ENCODE results near the gene CES1. TPM values are rescaled to one million over a fixed set of nuclear protein-coding genes. Genes with fewer than 3 reads are reported as not detected.
"Not testable (repeated sequence)": the region's sequence is repeated elsewhere in the genome, so short reads cannot be mapped to it uniquely, and the experiment has no call there.

CES1 gene
- total and polyA plus RNA-seq, 2 donors (not counting 1 experiment from before 2014, with no cell fraction given) = 15.0 to 41.6 TPM

DNA sequence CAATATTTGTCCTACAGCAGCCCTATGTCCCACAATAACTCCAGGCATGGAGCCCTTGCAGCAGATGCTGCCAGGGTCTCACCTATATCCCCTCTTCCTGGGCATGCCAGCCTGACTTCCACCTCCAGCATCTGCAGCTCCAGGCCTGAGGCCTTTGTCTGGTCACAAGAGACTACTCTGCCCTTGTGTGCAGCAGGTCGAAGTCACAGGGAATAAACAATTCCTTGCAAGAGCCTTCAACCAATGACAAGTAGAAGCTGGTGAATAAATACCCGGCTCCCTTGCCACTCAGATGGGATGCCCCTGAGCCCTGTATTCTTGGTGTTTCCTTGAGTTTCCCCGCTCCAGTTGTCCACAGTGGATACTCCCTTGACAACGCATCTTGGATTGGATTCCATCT lies 23.0 kb downstream of the CES1 start:
- no peaks in the 10 kb centered on the region for H4K20me1 ChIP-seq (ENCODE audit: control insufficient read depth, extremely low read depth, insufficient read depth, low read length)
- no peak overlapping the region for H3K4me3 ChIP-seq (replicated peaks in 1 of 4; ENCODE audit: control extremely low read depth in 1 of 4, insufficient read depth in 1 of 4, low read depth in 3 of 4, low read length in 4 of 4)
- H3K9ac ChIP-seq (ENCODE audit: insufficient read depth, low read length) = no peak overlapping the region
- TF ChIP-seq EZH2 (IDR thresholded peaks at IDR 0.05; ENCODE audit: low read length, missing control alignments) = no peak
- H3K9me3 ChIP-seq (ENCODE audit: control insufficient read depth, insufficient read depth, low read depth, low read length) = no peaks in the 10 kb centered on the region
- H3K27ac ChIP-seq (ENCODE audit: insufficient read depth, low read length) = no peak overlapping the region
- H3K36me3 ChIP-seq (ENCODE audit: control insufficient read depth, insufficient read depth, low read length) = no peaks in the 10 kb centered on the region
- H2AFZ ChIP-seq (ENCODE audit: low read length) = no peak overlapping the region
- DNase-seq (ENCODE audit: low read depth in 2 of 2) = no peak
- no peaks in the 10 kb centered on the region for H3K79me2 ChIP-seq (ENCODE audit: control insufficient read depth, insufficient read depth, low read length)
- no peaks in the 10 kb centered on the region for H3K4me1 ChIP-seq (ENCODE audit: control insufficient read depth, extremely low read depth, insufficient read depth, low read length)
- H3K4me2 ChIP-seq (ENCODE audit: extremely low read depth, insufficient read depth, low read length) = no peak overlapping the region
- H3K27me3 ChIP-seq (ENCODE audit: control insufficient read depth, insufficient read depth, low read length) = no peaks in the 10 kb centered on the region

- Histone ChIP-seq H3K4me3 (replicated peaks in 1 of 4; ENCODE audit: control extremely low read depth in 1 of 4, insufficient read depth in 1 of 4, low read depth in 3 of 4, low read length in 4 of 4) (no peak overlapping the region), H3K36me3 (ENCODE audit: control insufficient read depth, insufficient read depth, low read length) (no peaks in the 10 kb centered on the region), H3K79me2 (ENCODE audit: control insufficient read depth, insufficient read depth, low read length) (no peaks in the 10 kb centered on the region), H2AFZ (ENCODE audit: low read length) (no peak overlapping the region), H4K20me1 (ENCODE audit: control insufficient read depth, extremely low read depth, insufficient read depth, low read length) (no peaks in the 10 kb centered on the region), H3K27me3 (ENCODE audit: control insufficient read depth, insufficient read depth, low read length) (no peaks in the 10 kb centered on the region), H3K4me2 (ENCODE audit: extremely low read depth, insufficient read depth, low read length) (no peak overlapping the region), H3K9me3 (ENCODE audit: control insufficient read depth, insufficient read depth, low read depth, low read length) (no peaks in the 10 kb centered on the region), H3K27ac (ENCODE audit: insufficient read depth, low read length) (no peak overlapping the region), H3K4me1 (ENCODE audit: control insufficient read depth, extremely low read depth, insufficient read depth, low read length) (no peaks in the 10 kb centered on the region), H3K9ac (ENCODE audit: insufficient read depth, low read length) (no peak overlapping the region)
- TF ChIP-seq CTCF (conservative IDR thresholded peaks at IDR 0.05 in 1 of 2, IDR thresholded peaks at IDR 0.05 in 1 of 2; ENCODE audit: low read depth in 1 of 2, low read length in 2 of 2) = no peak
- no peak for TF ChIP-seq EZH2 (IDR thresholded peaks at IDR 0.05; ENCODE audit: low read length, missing control alignments)
- no peak for DNase-seq (ENCODE audit: low read depth in 2 of 2)
Measured at GRCh38 chr16:55809386-55809785, 23.5 kb downstream of the CES1 start.

- H4K20me1 ChIP-seq (ENCODE audit: control insufficient read depth, extremely low read depth, insufficient read depth, low read length); H3K27me3 ChIP-seq (ENCODE audit: control insufficient read depth, insufficient read depth, low read length); H3K9ac ChIP-seq (ENCODE audit: insufficient read depth, low read length); H2AFZ ChIP-seq (ENCODE audit: low read length); DNase-seq (ENCODE audit: low read depth in 2 of 2); H3K79me2 ChIP-seq (ENCODE audit: control insufficient read depth, insufficient read depth, low read length); H3K27ac ChIP-seq (ENCODE audit: insufficient read depth, low read length); H3K4me2 ChIP-seq (ENCODE audit: extremely low read depth, insufficient read depth, low read length); H3K4me1 ChIP-seq (ENCODE audit: control insufficient read depth, extremely low read depth, insufficient read depth, low read length); H3K36me3 ChIP-seq (ENCODE audit: control insufficient read depth, insufficient read depth, low read length); H3K9me3 ChIP-seq (ENCODE audit: control insufficient read depth, insufficient read depth, low read depth, low read length); H3K4me3 ChIP-seq (replicated peaks in 1 of 4; ENCODE audit: control extremely low read depth in 1 of 4, insufficient read depth in 1 of 4, low read depth in 3 of 4, low read length in 4 of 4): not testable (repeated sequence)
Measured at GRCh38 chr16:55808286-55808685, 24.6 kb downstream of the CES1 start.

DNA sequence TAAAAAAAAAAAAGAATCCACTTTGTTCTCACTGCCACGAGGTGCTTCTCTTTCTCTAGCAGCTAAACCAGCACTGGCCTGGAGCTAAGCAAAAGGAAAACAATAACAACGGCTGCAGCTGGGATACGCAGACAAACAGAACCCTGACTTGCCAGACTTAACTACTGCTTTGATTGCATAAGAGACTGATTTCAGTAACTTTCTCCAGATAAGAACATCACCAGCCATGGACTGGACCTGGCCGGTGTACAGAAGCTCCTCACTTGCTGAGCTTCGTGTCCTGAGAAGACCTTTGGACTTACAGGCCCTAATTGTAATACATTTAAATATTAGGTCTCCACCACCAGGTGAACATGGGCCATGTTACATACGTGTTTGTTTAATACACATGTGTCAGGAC lies 27.8 kb downstream of the CES1 start:
- not testable (repeated sequence) for H3K9me3 ChIP-seq (ENCODE audit: control insufficient read depth, insufficient read depth, low read depth, low read length)

GRCh38 chr16:55803681-55804080 lies 29.2 kb downstream of the CES1 start:
- H2AFZ ChIP-seq (ENCODE audit: low read length); DNase-seq (ENCODE audit: low read depth in 2 of 2); H3K4me3 ChIP-seq (replicated peaks in 1 of 4; ENCODE audit: control extremely low read depth in 1 of 4, insufficient read depth in 1 of 4, low read depth in 3 of 4, low read length in 4 of 4); H3K9ac ChIP-seq (ENCODE audit: insufficient read depth, low read length); H4K20me1 ChIP-seq (ENCODE audit: control insufficient read depth, extremely low read depth, insufficient read depth, low read length); H3K9me3 ChIP-seq (ENCODE audit: control insufficient read depth, insufficient read depth, low read depth, low read length); H3K79me2 ChIP-seq (ENCODE audit: control insufficient read depth, insufficient read depth, low read length); H3K27ac ChIP-seq (ENCODE audit: insufficient read depth, low read length); H3K4me2 ChIP-seq (ENCODE audit: extremely low read depth, insufficient read depth, low read length); H3K27me3 ChIP-seq (ENCODE audit: control insufficient read depth, insufficient read depth, low read length); H3K36me3 ChIP-seq (ENCODE audit: control insufficient read depth, insufficient read depth, low read length); H3K4me1 ChIP-seq (ENCODE audit: control insufficient read depth, extremely low read depth, insufficient read depth, low read length): not testable (repeated sequence)

More for the DNA sequence above, 27.8 kb downstream of the CES1 start:
- not testable (repeated sequence) for H4K20me1 ChIP-seq (ENCODE audit: control insufficient read depth, extremely low read depth, insufficient read depth, low read length); H2AFZ ChIP-seq (ENCODE audit: low read length); H3K27me3 ChIP-seq (ENCODE audit: control insufficient read depth, insufficient read depth, low read length); H3K36me3 ChIP-seq (ENCODE audit: control insufficient read depth, insufficient read depth, low read length); H3K4me1 ChIP-seq (ENCODE audit: control insufficient read depth, extremely low read depth, insufficient read depth, low read length); H3K4me2 ChIP-seq (ENCODE audit: extremely low read depth, insufficient read depth, low read length); H3K79me2 ChIP-seq (ENCODE audit: control insufficient read depth, insufficient read depth, low read length); H3K4me3 ChIP-seq (replicated peaks in 1 of 4; ENCODE audit: control extremely low read depth in 1 of 4, insufficient read depth in 1 of 4, low read depth in 3 of 4, low read length in 4 of 4); H3K9ac ChIP-seq (ENCODE audit: insufficient read depth, low read length); DNase-seq (ENCODE audit: low read depth in 2 of 2); H3K27ac ChIP-seq (ENCODE audit: insufficient read depth, low read length)

- not testable (repeated sequence) for H4K20me1 ChIP-seq (ENCODE audit: control insufficient read depth, extremely low read depth, insufficient read depth, low read length); H3K9ac ChIP-seq (ENCODE audit: insufficient read depth, low read length); H3K27ac ChIP-seq (ENCODE audit: insufficient read depth, low read length); H3K4me1 ChIP-seq (ENCODE audit: control insufficient read depth, extremely low read depth, insufficient read depth, low read length); H3K4me3 ChIP-seq (replicated peaks in 1 of 4; ENCODE audit: control extremely low read depth in 1 of 4, insufficient read depth in 1 of 4, low read depth in 3 of 4, low read length in 4 of 4); H3K79me2 ChIP-seq (ENCODE audit: control insufficient read depth, insufficient read depth, low read length); H2AFZ ChIP-seq (ENCODE audit: low read length); DNase-seq (ENCODE audit: low read depth in 2 of 2); H3K4me2 ChIP-seq (ENCODE audit: extremely low read depth, insufficient read depth, low read length); H3K9me3 ChIP-seq (ENCODE audit: control insufficient read depth, insufficient read depth, low read depth, low read length); H3K36me3 ChIP-seq (ENCODE audit: control insufficient read depth, insufficient read depth, low read length); H3K27me3 ChIP-seq (ENCODE audit: control insufficient read depth, insufficient read depth, low read length)
Measured at GRCh38 chr16:55792934-55793374, 39.9 kb downstream of the CES1 start.

All from fibroblast of lung (primary cell).